Tibial nerve (tissue), 4 donors: ENCODE measurements around the gene PCDHGA8.

Source experiments
- CTCF ChIP-seq, 5 experiments: fragments of 200-600 bp in 3 of 5; fragments of 450-650 bp in 2 of 5; sonication (generic) in 3 of 5; IDR thresholded peaks; one replicate each; pipeline ENCODE4 v1.5.1; 2016 to 2019; ENCODE audit warnings: antibody characterized with exemption in 5 of 5, mild to moderate bottlenecking in 3 of 5, moderate library complexity in 2 of 5
- EP300 ChIP-seq, 2 donors: sonication (generic); formaldehyde crosslinking; IDR thresholded peaks; one replicate each; pipeline ENCODE4 v1.6.1; 2017; ENCODE audit warnings: antibody characterized with exemption in 2 of 2, mild to moderate bottlenecking in 1 of 2
- POLR2A ChIP-seq, 2 donors: fragments of 450-650 bp; IDR thresholded peaks; one replicate each; pipeline ENCODE4 v1.6.1; 2017; ENCODE audit warnings: antibody characterized with exemption in 2 of 2, mild to moderate bottlenecking in 2 of 2, moderate library complexity in 2 of 2

- peak in 2 of 5 experiments; percentile 14 to 25 for TF ChIP-seq CTCF (IDR thresholded peaks at IDR 0.05)
- no peak for TF ChIP-seq EP300 (IDR thresholded peaks at IDR 0.05)
- TF ChIP-seq POLR2A (IDR thresholded peaks at IDR 0.05), result no peak
Measured at GRCh38 chr5:141343242-141343952, 49.0 kb upstream of the PCDHGA8 start, which contains the start of gene PCDHGA3.
